GM13976 (cell line): Measurements from ENCODE around the gene PWWP2B.

Experiments
- DNase-seq: peaks from one replicate; pipeline ENCODE4 v3.0.0; 2012; ENCODE audit warnings: low spot score
- CTCF ChIP-seq: IDR thresholded peaks from 2 replicates; pipeline ENCODE4 v1.5.1; 2012; ENCODE audit warnings: borderline replicate concordance, mild to moderate bottlenecking; ENCODE audit not compliant: insufficient read depth; ENCODE audit errors: extremely low read depth, missing control alignments, control extremely low read depth
- in situ Hi-C: fragments of 300-500 bp; cut with MboI; formaldehyde crosslinking; loops from one replicate; pipeline ENCODE4 v1.12.0; 2022; ENCODE audit warnings: low sequenced_read_pairs, mixed read lengths, inconsistent platforms; ENCODE audit not compliant: unreplicated experiment

Gene PWWP2B

DNA sequence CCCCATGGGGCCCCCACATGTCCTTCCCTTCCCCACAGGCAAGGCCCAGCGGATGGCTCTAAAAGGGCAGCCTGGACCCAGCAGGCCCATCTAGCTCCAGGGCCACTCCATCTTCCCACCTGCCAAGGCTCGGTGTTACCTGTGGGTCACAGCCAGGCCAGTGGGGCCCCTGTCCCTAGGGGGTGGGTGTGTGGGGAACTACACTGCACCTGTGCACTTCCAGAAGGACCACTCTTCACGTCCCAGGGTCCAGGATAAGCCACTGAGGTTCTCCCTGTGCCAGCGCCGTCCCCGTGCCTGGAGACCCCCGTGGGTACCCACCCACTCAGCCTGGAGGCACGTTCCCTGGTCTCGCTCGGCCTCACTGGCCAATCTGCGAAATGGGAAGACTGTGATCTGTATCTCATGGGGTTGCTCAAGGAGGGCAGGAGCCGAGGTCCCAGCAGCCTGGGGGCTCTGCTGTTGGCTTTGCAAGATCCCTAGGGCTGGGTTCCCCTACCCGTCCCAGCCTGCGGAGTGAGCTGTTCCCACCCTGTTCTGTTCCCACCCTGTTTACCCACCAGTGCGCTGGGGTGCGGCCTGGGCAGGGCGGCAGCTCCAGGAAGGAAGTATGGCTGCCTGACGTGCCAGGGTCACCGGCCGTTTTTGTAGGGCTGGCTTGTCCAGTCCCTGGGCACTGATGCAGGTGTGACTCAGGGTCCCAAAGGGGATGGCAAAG is 4.6 kb downstream of the PWWP2B start:
- DNase-seq, result no peak
- in situ Hi-C loops, result no loop called here

DNA sequence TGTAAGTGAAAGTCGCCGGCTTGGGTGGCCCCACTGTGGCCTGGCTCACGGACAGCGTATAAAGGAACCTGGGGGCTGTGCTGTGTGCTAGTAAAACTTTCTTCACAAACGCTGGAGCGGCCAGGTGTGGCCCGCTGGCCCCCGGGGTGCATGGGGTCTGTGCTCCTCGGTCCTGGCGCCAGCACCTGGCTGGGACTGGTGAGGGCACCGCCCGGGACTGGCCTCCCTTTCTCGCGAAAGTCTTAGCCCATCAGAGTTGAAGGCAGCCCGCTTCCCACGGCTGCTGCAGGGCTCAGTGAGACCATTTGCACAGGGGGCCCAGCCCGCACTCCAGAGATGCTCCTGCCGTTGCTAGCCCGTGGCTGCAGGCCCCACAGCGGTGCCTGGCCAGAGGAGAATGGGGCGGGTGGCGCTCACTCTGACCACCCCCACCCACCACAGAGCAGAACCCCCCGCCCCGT is 5.8 kb downstream of the PWWP2B start:
- no peak for TF ChIP-seq CTCF

More for the DNA sequence above, 4.6 kb downstream of the PWWP2B start:
- TF ChIP-seq CTCF, result no peak

DNA sequence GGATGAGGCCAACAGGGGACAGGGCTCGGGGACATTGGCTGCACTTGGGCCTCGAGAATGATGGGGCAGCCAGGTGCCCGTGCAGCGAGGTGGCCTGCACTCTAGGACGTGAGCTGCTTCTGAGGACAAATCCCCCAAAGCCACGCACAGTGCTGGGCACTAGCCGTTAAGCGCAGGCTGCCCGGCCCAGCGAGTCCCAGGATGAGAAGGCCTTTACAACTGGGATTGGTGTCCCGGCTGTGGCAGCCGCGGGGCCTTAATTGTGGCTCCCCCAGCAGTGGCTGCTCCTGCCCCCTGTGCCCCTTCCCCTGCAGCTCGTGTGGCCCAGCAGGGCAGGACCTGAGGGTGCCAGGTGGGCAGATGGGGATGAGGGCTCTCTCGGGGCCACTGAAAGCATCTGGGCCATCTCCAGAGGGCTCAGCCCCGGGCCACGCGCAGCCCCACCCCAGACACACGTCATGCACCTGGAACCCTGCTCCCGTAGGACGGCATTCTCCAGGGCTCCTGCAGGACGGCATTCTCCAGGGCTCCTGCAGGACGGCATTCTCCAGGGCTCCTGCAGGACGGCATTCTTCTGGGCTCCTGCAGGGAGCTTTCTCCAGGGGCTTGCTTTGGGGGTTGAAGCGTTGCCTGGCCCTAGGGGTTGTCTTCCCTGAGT is 6.6 kb downstream of the PWWP2B start:
- in situ Hi-C loops, result no loop called here
- no peak for DNase-seq

More for the DNA sequence above, 5.8 kb downstream of the PWWP2B start:
- in situ Hi-C loops, result no loop called here
- DNase-seq, result no peak

DNA sequence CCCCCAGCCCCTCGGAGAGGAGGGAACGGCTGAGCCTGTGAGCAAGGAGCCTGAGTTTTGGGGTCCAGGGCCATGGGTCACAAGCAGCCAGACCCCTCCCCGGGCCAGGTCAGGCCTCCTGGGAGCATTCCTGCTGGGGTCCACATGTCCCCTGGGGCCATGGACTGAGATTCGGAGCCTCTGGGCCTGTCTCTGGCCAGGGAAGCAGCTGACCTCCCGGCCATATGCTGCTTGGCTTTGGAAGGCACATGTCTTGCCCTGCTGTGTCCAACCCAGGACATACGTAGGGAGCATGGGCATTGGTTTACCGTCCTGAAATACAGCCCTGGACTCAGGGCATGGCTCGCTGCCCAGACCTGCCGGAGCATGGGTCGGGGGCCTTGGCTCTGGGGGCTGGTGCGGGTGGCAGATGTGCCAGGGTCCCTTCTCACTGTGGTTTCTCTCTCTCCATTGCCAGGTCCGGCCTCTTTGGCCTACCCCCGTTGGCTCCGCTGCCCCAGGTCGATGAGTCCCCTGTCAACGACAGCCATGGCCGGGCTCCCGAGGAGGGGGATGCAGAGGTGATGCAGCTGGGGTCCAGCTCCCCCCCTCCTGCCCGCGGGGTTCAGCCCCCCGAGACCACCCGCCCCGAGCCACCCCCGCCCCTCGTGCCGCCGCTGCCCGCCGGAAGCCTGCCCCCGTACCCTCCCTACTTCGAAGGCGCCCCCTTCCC is 7.3 kb downstream of the PWWP2B start:
- no peak for DNase-seq
- in situ Hi-C loops, result no loop called here
- no peak for TF ChIP-seq CTCF

More for the DNA sequence above, 6.6 kb downstream of the PWWP2B start:
- TF ChIP-seq CTCF, result no peak

- in situ Hi-C loops, result no loop called here
These were observed 8.0 kb downstream of the PWWP2B start for GRCh38 chr10:132404911-132405462.

More at GRCh38 chr10:132404911-132405462, 8.0 kb downstream of the PWWP2B start:
- no peak for DNase-seq
- TF ChIP-seq CTCF, result no peak
